Ovary (tissue), 9 donors: Measurements from ENCODE around the gene IP6K2. TPM values are rescaled to one million over a fixed set of nuclear protein-coding genes. Genes with fewer than 3 reads are reported as not detected.
A peak's percentile ranks its signal among the peaks of the same experiment; 100 is the strongest.

Experiments used
- DNase-seq, 5 donors: peaks; one replicate each; pipeline ENCODE4 v3.0.0-alpha.2; 2019 to 2020
- H3K27ac ChIP-seq, 2 donors: fragments of 200-600 bp; one replicate each; pipeline versions ENCODE4 v1.5.1 to v1.8.0; 2019 to 2022
- H3K27me3 ChIP-seq: fragments of 200-600 bp; one replicate; pipeline ENCODE4 v1.8.0; 2022
- H3K36me3 ChIP-seq: fragments of 200-600 bp; sonication (generic); one replicate; pipeline ENCODE4 v1.5.1; 2019
- H3K4me1 ChIP-seq: one replicate; pipeline ENCODE4 v1.8.1; 2013; ENCODE audit warnings: mild to moderate bottlenecking, moderate library complexity; ENCODE audit not compliant: insufficient read depth
- H3K4me3 ChIP-seq: fragments of 200-600 bp; sonication (generic); one replicate; pipeline ENCODE4 v1.5.1; 2017
- H3K9me3 ChIP-seq, 2 donors: fragments of 200-600 bp in 1 of 2; sonication (generic) in 1 of 2; one replicate each; pipeline versions ENCODE4 v1.5.1 to v1.8.1; 2013 to 2019; ENCODE audit warnings: mild to moderate bottlenecking in 1 of 2, moderate library complexity in 1 of 2
- CTCF ChIP-seq, 3 donors: fragments of 450-650 bp in 2 of 3; fragments of 200-600 bp in 1 of 3; IDR thresholded peaks; one replicate each; pipeline versions ENCODE4 v1.5.1 to v1.8.0; 2016 to 2022; ENCODE audit warnings: antibody characterized with exemption in 3 of 3, mild to moderate bottlenecking in 1 of 3
- EP300 ChIP-seq: sonication (generic); formaldehyde crosslinking; IDR thresholded peaks from one replicate; pipeline ENCODE4 v1.6.1; 2017; ENCODE audit warnings: antibody characterized with exemption
- POLR2A ChIP-seq: fragments of 450-650 bp; IDR thresholded peaks from one replicate; pipeline ENCODE4 v1.6.1; 2017; ENCODE audit warnings: antibody characterized with exemption, mild to moderate bottlenecking, moderate library complexity
- WGBS, 3 donors: extraction: QIAGEN DNeasy Blood & Tissue Kit in 1 of 3; methylation state at CpG; one replicate each; pipeline versions ENCODE4 v1.1.5 to v1.1.7; 2013 to 2017; 5-methylcytosine and 5-hydroxymethylcytosine counted together
- intact Hi-C, 4 donors: fragments of 100-400 bp; cut with DNase I; formaldehyde crosslinking; loops; one replicate each; pipeline versions ENCODE4 v1.11.0 to v1.15.1; 2022 to 2023
- polyA plus RNA-seq, 2 donors: library from polyadenylated mRNA; stranded (reverse); fragments of 200-250 nt in 1 of 2; fragments of 350-450 nt in 1 of 2; fragmentation: Illumina TruSeq in 1 of 2; extraction: RNeasy Lipid Tissue Mini Kit (QIAGEN cat#74804) in 1 of 2; gene quantifications; one replicate each; pipeline ENCODE4 v1.2.3, GENCODE V29; 2013 to 2014
- total RNA-seq, 7 donors: library from RNA; depleted of rRNA in 2 of 7; stranded (reverse); fragments of >200 nt in 2 of 7; fragmentation: NEBNext Ultra II Directional in 3 of 7; extraction: Animal tissue kit (Norgen Biotek cat#: 25700) in 3 of 7; gene quantifications; one replicate each; pipeline versions ENCODE4 v1.1.0 to v1.2.4, GENCODE V29; 2016 to 2023
- donor health status: DM: no; HTN: no; CAD: no; lungs with moderate emphysema.
- donor health status: DM: no; HTN: no; CAD: no.
- donor health status: Bipolar disorder and iron deficiency.
- donor health status: DM: yes; HTN: yes; CAD: no.
- donor health status: DM: no; HTN: no; CAD: no.
- donor health status: DM: yes; HTN: yes; CAD: no.

IP6K2 gene
- total and polyA plus RNA-seq, 9 donors = 51.8 to 132 (median 62.7) TPM

GRCh38 chr3:48688737-48689075 is 28.3 kb downstream of the IP6K2 start:
- TF ChIP-seq EP300 (no peak), CTCF (IDR thresholded peaks at IDR 0.05) (no peak), POLR2A (no peak)
- Histone ChIP-seq H3K9me3 (no peaks in the 10 kb centered on the region), H3K36me3 (no peaks in the 10 kb centered on the region), H3K4me1 (peaks cover 7% of the 10 kb centered on the region), H3K27me3 (no peaks in the 10 kb centered on the region), H3K4me3 (no peak overlapping the region), H3K27ac (no peak overlapping the region)
- intact Hi-C loops = loop anchor here in 1 of 4 donors (10.0 kb wide), 1 partner anchor 224 kb away; a partner anchor contains a TSS
- no peak for DNase-seq
- 72 to 74% methylated on average over 3 of the region's 3 CpGs; no CpG with 5 or more reads in 1 of the 3 donors for WGBS, 3 donors

GRCh38 chr3:48688032-48688736 is 28.8 kb downstream of the IP6K2 start:
- DNase-seq = no peak
- H3K27ac ChIP-seq = no peak overlapping the region
- H3K27me3 ChIP-seq = no peaks in the 10 kb centered on the region
- no peaks in the 10 kb centered on the region for H3K36me3 ChIP-seq
- no peaks in the 10 kb centered on the region for H3K9me3 ChIP-seq
- H3K4me3 ChIP-seq = no peak overlapping the region
- peaks cover 9% of the 10 kb centered on the region for H3K4me1 ChIP-seq
- WGBS, 3 donors = 61 to 74% (median 63%) methylated on average over 18 of the region's 18 CpGs
- TF ChIP-seq EP300 = no peak
- intact Hi-C loops = loop anchor here in 1 of 4 donors (10.0 kb wide), 1 partner anchor 223 kb away; a partner anchor contains a TSS

- Histone ChIP-seq H3K9me3 (no peaks in the 10 kb centered on the region), H3K27me3 (no peaks in the 10 kb centered on the region), H3K4me3 (no peak overlapping the region), H3K27ac (no peak overlapping the region), H3K36me3 (no peaks in the 10 kb centered on the region), H3K4me1 (peaks cover 10% of the 10 kb centered on the region)
- DNase-seq = no peak
- TF ChIP-seq POLR2A = no peak
- no peak for TF ChIP-seq EP300
- TF ChIP-seq CTCF (IDR thresholded peaks at IDR 0.05) = no peak
- WGBS, 3 donors = 47 to 50% (median 49%) methylated on average over 3 of the region's 3 CpGs
- intact Hi-C loops = loop anchor here in 1 of 4 donors (10.0 kb wide), 1 partner anchor 222 kb away; a partner anchor contains a TSS
Observed at GRCh38 chr3:48687220-48687678, 29.8 kb downstream of the IP6K2 start.

- Histone ChIP-seq H3K36me3 (no peaks in the 10 kb centered on the region), H3K4me3 (peak overlapping the region; percentile 90), H3K9me3 (no peaks in the 10 kb centered on the region), H3K27me3 (no peaks in the 10 kb centered on the region), H3K4me1 (peaks cover 10% of the 10 kb centered on the region), H3K27ac (peak overlapping the region in 1 of 2 donors; percentile 67)
- TF ChIP-seq EP300 (no peak), CTCF (IDR thresholded peaks at IDR 0.05) (no peak), POLR2A (no peak)
- 37 to 43% (median 40%) methylated on average over 10 of the region's 10 CpGs for WGBS, 3 donors
- DNase-seq = no peak
- intact Hi-C loops = loop anchor here in 1 of 4 donors (10.0 kb wide), 1 partner anchor 222 kb away; a partner anchor contains a TSS
Observed at GRCh38 chr3:48686538-48687219, 30.3 kb downstream of the IP6K2 start.
